ENCODE results near the gene CLK2.

- TF ChIP-seq POLR2AphosphoS5 (IDR thresholded peaks at IDR 0.05; ENCODE audit: low read depth) (no peak), CTCF (IDR thresholded peaks at IDR 0.05; ENCODE audit: insufficient read depth, low read length) (no peak), GABPA (IDR thresholded peaks at IDR 0.05; ENCODE audit: low read depth) (no peak)
Measured at GRCh38 chr1:155296661-155297060, 23.4 kb upstream of the CLK2 start.

Measured in HL-60 (cell line).